Thymus (tissue), 11 donors: ENCODE data around the gene GTF2IRD1. TPM values are rescaled to one million over a fixed set of nuclear protein-coding genes. Genes with fewer than 3 reads are reported as not detected.

Source experiments
- DNase-seq, 9 donors: peaks; one replicate each; pipeline ENCODE4 v3.0.0-alpha.2; 2013; ENCODE audit warnings: low spot score in 9 of 9, low read depth in 6 of 9, missing footprints in 1 of 9
- H3K27ac ChIP-seq, 2 donors: one replicate each; pipeline ENCODE4 v1.5.1; 2013; ENCODE audit warnings: control low read depth in 1 of 2, low read depth in 1 of 2, low read length in 1 of 2, mild to moderate bottlenecking in 1 of 2, moderate library complexity in 1 of 2
- H3K27me3 ChIP-seq, 2 donors: one replicate each; pipeline ENCODE4 v1.5.1; 2013; ENCODE audit warnings: low read length in 1 of 2; ENCODE audit not compliant: control insufficient read depth in 2 of 2, insufficient read depth in 1 of 2
- H3K36me3 ChIP-seq, 2 donors: one replicate each; pipeline ENCODE4 v1.5.1; 2013; ENCODE audit warnings: low read length in 1 of 2, mild to moderate bottlenecking in 1 of 2, moderate library complexity in 1 of 2; ENCODE audit not compliant: control insufficient read depth in 2 of 2, insufficient read depth in 2 of 2
- H3K4me1 ChIP-seq, 2 donors: one replicate each; pipeline ENCODE4 v1.5.1; 2013; ENCODE audit warnings: low read length in 2 of 2; ENCODE audit not compliant: control insufficient read depth in 2 of 2, insufficient read depth in 2 of 2
- H3K4me3 ChIP-seq, 2 donors: one replicate each; pipeline ENCODE4 v1.5.1; 2013; ENCODE audit warnings: low read length in 2 of 2, control low read depth in 1 of 2, mild to moderate bottlenecking in 1 of 2
- H3K9me3 ChIP-seq, 2 donors: one replicate each; pipeline ENCODE4 v1.5.1; 2013; ENCODE audit warnings: low read length in 1 of 2, mild to moderate bottlenecking in 1 of 2; ENCODE audit not compliant: control insufficient read depth in 2 of 2, insufficient read depth in 1 of 2
- WGBS: extraction: QIAGEN DNeasy Blood & Tissue Kit; methylation state at CpG from one replicate; pipeline ENCODE4 v1.1.7; 2013; 5-methylcytosine and 5-hydroxymethylcytosine counted together
- polyA plus RNA-seq: library from polyadenylated mRNA; stranded (reverse); fragments of 200-250 nt; gene quantifications from one replicate; pipeline ENCODE4 v1.2.3, GENCODE V29; 2013
- total RNA-seq: library from RNA; stranded (reverse); fragments of 120-200 nt; gene quantifications from one replicate; pipeline ENCODE4 v1.2.4, GENCODE V29; 2013
- donor health status: healthy.

GTF2IRD1 gene
- total and polyA plus RNA-seq, 2 donors = 4.7 to 14.6 TPM

GRCh38 chr7:74569501-74570075 lies 115.9 kb downstream of the GTF2IRD1 start:
- Histone ChIP-seq H3K9me3 (no peaks in the 10 kb centered on the region), H3K4me3 (no peak overlapping the region), H3K27me3 (no peaks in the 10 kb centered on the region), H3K27ac (peak overlapping the region in 1 of 2 donors; percentile 17), H3K4me1 (peaks cover 5 to 29% of the 10 kb centered on the region in 2 donors), H3K36me3 (no peaks in the 10 kb centered on the region)
- 90% methylated on average over 14 of the region's 14 CpGs for WGBS
- peak in 1 of 9 donors; percentile 49 for DNase-seq

DNA sequence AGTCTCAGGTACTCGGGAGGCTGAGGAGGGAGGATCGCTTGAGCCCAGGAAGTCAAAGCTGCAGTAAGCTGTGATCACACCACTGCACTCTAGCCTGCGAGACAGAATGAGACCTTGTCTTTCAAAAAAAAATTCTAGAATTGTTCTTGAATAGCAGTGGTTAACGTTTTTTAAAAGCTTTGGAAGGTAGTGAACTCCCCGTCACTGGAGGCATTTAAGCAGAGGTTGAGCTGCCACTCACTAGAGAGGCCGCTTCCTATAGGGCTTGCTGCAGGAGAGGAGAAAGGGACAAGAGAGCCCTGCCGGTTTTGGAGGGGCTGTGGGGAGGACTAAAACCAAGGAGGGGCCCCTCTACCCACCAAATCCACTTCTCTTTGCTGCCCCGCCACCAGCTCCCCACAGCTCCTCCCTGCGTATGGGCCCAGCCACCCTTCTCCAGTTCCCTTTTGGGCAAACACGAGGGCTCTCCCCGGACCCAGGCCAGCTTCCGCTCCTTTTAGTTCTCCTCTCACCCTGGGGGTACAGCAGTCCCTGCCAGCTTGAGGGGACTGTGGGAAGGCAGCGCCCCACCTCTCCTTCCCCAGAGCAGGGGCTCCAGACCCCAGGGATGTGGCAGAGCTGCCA lies 116.9 kb downstream of the GTF2IRD1 start:
- H3K36me3 ChIP-seq = no peaks in the 10 kb centered on the region
- no peaks in the 10 kb centered on the region for H3K9me3 ChIP-seq
- no peaks in the 10 kb centered on the region for H3K27me3 ChIP-seq
- DNase-seq = no peak
- peaks cover 5 to 33% of the 10 kb centered on the region in 2 donors for H3K4me1 ChIP-seq
- 96% methylated on average over 13 of the region's 13 CpGs for WGBS
- H3K4me3 ChIP-seq = no peak overlapping the region
- H3K27ac ChIP-seq = no peak overlapping the region

DNA sequence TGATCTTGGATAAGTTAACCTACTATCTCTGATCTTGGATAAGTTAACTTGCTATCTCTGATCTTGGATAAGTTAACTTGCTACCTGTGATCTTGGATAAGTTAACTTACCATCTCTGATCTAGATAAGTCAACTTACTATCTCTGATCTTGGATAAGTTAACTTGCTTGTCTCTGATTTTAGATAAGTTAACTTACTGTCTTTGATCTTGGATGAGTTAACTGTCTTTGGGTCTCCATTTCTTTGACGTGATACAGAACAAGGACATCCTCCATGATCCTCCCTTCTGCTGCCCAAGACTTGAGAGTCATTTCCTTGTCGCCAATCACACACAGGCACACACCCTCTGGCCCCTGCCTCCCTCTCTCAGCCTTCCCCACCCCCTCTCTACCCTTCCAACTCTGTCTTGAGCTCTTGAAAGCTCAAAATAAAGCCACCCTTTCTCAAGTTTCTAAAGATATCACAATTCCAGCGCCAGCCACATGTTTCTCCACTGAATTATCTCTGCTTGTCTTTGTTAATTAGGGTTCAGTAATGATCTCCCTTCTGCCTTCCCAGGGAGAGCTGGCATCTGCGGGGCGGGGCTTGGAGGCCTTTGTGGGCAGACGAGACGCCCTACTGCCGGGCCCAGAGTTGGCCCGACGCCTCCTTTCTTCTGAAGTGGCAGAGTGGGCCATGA lies 118.7 kb downstream of the GTF2IRD1 start:
- no peak for DNase-seq
- H3K27me3 ChIP-seq = no peaks in the 10 kb centered on the region
- H3K4me3 ChIP-seq = no peak overlapping the region
- H3K4me1 ChIP-seq = peaks cover 5 to 33% of the 10 kb centered on the region in 2 donors
- H3K36me3 ChIP-seq = no peaks in the 10 kb centered on the region
- 90% methylated on average over 10 of the region's 10 CpGs for WGBS
- no peaks in the 10 kb centered on the region for H3K9me3 ChIP-seq
- no peak overlapping the region for H3K27ac ChIP-seq

- DNase-seq = peak in 1 of 9 donors; percentile 25
- no peaks in the 10 kb centered on the region for H3K36me3 ChIP-seq
- no peaks in the 10 kb centered on the region for H3K27me3 ChIP-seq
- 62% methylated on average over 8 of the region's 8 CpGs for WGBS
- no peaks in the 10 kb centered on the region for H3K9me3 ChIP-seq
- no peak overlapping the region for H3K4me3 ChIP-seq
- no peak overlapping the region for H3K27ac ChIP-seq
- peaks cover 5 to 32% of the 10 kb centered on the region in 2 donors for H3K4me1 ChIP-seq
Observed at GRCh38 chr7:74573512-74573911, 119.8 kb downstream of the GTF2IRD1 start.

DNA sequence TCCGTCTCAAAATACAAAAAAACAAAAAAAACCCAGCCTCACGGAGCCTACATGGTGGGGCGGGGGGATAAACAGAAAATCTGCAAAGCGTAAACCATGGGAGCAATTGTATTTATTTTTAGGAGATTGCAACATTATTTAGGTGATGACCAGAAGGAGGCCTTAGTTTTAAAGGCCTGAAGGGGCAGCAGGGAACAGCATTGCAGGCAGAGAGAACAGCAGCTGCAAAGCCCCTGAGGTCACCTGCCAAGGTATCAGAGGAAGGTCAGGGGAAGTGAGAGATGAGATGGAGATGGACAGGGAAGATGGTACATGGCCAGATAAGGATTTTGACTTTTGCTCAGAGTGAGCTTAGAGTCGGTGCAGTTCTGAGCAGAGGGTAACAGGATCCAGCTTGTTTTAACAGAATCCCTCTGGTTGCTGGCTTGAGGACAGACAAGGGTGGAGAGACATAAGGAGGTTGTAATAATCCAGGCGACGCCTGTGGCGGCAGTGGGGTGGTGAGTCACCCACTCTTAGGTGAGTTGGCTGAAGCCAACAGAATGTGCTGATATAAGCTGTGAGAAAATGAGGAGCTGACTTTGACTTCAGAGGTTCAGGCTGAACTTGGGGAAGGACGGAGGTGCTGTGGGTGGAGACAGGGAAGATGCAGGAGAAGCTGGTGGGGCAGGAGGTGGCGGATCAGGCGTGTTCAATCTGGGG lies 121.5 kb downstream of the GTF2IRD1 start:
- no peaks in the 10 kb centered on the region for H3K36me3 ChIP-seq
- DNase-seq = no peak
- peaks cover 5 to 19% of the 10 kb centered on the region in 2 donors for H3K4me1 ChIP-seq
- peaks cover 0 to 3% of the 10 kb centered on the region in 2 donors for H3K9me3 ChIP-seq
- no peak overlapping the region for H3K4me3 ChIP-seq
- H3K27ac ChIP-seq = peak overlapping the region; percentile 62 to 74
- no peaks in the 10 kb centered on the region for H3K27me3 ChIP-seq
- WGBS = 95% methylated on average over 11 of the region's 11 CpGs

DNA sequence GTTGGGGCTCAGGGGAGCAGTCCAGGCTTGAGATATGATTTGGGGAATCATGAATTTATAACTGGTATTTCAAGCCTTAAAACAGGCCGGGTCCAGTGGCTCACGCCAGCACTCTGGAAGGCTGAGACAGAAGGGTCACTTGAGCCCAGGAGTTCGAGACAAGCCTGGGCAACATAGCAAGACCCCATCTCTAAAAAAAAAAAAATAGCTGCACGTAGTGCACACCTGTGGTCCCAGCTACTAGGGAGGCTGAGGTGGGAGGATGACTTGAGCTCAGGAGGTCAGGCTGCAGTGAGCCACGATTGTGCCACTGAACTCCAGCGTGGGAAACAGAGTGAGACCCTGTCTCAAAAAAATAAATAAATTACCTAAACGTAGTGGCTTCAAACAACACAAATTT lies 122.1 kb downstream of the GTF2IRD1 start:
- Histone ChIP-seq H3K9me3 (peaks cover 0 to 3% of the 10 kb centered on the region in 2 donors), H3K36me3 (no peaks in the 10 kb centered on the region), H3K27me3 (no peaks in the 10 kb centered on the region), H3K27ac (peak overlapping the region; percentile 42 to 62), H3K4me1 (peaks cover 5 to 18% of the 10 kb centered on the region in 2 donors), H3K4me3 (no peak overlapping the region)
- no peak for DNase-seq
- WGBS = 95% methylated on average over 7 of the region's 7 CpGs

GRCh38 chr7:74579800-74580685 lies 126.3 kb downstream of the GTF2IRD1 start:
- no peak overlapping the region for H3K4me3 ChIP-seq
- H3K27ac ChIP-seq = no peak overlapping the region
- H3K4me1 ChIP-seq = peaks cover 0 to 2% of the 10 kb centered on the region in 2 donors
- 89% methylated on average over 22 of the region's 22 CpGs for WGBS
- H3K27me3 ChIP-seq = no peaks in the 10 kb centered on the region
- H3K36me3 ChIP-seq = no peaks in the 10 kb centered on the region
- DNase-seq = no peak
- peaks cover 0 to 3% of the 10 kb centered on the region in 2 donors for H3K9me3 ChIP-seq

DNA sequence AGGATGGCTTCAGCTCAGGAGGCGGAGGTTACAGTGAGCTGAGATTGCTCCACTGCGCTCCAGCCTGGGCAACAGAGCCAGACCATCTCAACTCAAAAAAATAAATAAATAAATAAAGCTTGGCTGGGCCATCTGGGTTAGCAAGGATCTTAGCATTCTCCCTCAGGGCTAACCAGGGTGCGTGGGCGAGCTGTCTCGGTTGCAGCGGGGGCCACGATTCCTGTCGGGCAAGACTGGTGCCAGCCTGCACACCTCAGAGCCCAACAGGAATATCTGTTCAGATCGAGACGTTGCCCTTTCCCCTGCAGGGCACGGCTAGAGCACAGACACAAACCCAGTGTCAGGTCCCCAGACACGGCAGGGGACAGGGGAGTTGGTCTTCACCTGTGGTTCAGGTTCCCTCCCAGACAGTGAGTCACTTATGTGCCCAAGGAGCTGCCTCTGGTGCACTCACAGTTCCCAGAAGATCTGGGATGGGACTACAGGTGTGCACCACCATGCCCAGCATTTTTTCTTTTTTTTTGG lies 128.3 kb downstream of the GTF2IRD1 start:
- no peaks in the 10 kb centered on the region for H3K4me1 ChIP-seq
- H3K27ac ChIP-seq = no peak overlapping the region
- no peak overlapping the region for H3K4me3 ChIP-seq
- WGBS = 92% methylated on average over 12 of the region's 12 CpGs
- no peaks in the 10 kb centered on the region for H3K27me3 ChIP-seq
- no peak for DNase-seq
- H3K9me3 ChIP-seq = peaks cover 0 to 3% of the 10 kb centered on the region in 2 donors
- no peaks in the 10 kb centered on the region for H3K36me3 ChIP-seq
